Measurements from ENCODE around the gene SLC29A1.
"Not testable (repeated sequence)": the region's sequence is repeated elsewhere in the genome, so short reads cannot be mapped to it uniquely, and the experiment has no call there.

Gene SLC29A1

DNA sequence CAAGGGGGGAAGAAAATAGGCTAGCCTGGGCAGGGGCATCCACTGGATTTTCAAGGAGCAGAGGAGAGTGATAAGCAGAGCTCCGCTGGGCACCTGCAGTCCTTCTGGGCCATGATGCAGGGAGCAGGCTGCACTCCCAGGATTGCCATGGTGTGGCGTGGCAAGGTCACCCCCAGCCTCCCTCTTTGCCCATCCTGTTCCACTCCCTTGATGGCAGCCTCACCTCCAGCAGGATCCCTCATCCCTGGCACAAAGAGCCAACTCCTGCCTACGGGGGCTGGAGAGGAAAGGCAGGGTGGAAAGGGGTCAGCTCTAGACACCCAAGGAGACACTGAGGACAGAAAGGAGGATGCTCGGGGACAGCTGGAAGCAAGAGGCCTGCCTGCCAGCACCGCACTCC is 29.1 kb upstream of the SLC29A1 start:
- no peak for DNase-seq (ENCODE audit: low read depth in 2 of 2)

DNA sequence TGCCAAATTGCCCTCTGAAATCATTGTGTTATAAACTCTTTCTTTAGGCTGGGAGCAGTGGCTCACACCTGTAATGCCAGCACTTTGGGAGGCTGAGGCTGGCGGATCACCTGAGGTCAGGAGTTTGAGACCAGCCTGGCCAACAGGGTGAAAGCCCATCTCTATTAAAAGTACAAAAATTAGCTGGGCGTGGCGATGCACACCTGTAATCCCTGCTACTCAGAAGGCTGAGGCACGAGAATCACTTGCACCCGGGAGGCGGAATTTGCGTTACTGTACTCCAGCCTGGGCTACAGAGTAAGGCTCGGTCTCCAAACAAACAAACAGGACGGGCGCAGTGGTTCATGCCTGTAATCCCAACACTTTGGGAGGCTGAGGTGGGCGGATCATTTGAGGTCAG is 27.0 kb upstream of the SLC29A1 start:
- not testable (repeated sequence) for DNase-seq (ENCODE audit: low read depth in 2 of 2)

DNA sequence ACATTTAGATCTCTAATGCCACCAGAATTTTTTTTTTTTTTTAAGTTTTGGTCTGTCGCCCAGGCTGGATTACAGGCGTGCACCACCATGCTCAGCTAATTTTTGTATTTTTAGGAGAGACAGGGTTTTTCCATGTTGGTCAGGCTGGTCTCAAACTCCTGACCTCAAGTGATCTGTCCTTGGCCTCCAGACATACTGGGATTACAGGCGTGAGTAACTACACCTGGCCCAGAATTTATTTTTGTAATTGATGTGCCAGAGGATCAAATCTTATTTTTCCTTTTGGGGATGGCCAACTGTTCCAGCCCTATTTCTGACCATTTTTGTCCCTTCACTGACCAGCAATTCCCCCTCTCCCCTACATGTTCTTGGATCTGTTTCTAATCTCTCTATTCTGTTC is 24.7 kb upstream of the SLC29A1 start:
- DNase-seq (ENCODE audit: low read depth in 2 of 2), result no peak

DNA sequence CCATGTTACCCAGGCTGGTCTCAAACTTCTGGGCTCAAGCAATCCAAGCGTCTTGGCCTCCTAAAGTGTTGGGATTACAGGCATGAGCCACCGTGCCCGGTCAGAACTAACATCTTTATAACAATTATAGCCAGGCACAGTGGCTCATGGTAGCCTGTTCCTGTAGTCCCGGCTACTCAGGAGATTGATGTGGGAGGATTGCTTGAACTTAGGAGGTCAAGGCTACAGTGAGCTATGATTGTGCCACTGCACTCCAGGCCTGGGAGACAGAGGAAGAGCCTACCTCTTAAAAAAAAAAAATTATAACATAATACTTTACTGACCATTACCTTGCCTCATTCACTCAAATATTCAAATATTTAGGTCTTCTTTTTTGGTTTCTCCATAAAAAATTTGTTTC is 23.5 kb upstream of the SLC29A1 start:
- no peak for DNase-seq (ENCODE audit: low read depth in 2 of 2)

DNA sequence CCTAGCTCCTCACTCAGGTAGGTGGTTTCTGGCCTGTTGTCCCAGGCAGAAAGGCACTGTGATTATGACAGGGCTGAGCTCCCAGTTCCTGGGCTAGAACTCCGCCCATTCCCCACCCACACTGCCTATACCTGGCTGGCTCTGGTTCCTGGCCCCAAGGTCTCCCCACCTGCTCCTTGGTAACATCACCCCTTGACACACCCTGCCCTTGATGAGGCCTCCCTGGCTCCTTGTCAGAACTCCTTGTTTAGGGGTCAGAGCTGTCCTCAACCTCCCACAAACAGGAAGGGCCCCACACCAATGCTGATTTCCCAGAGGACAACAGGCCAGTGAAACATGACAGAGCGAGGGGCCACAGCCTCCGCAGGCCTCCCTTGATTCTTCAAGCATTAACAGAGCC is 22.2 kb upstream of the SLC29A1 start:
- DNase-seq (ENCODE audit: low read depth in 2 of 2), result no peak

DNA sequence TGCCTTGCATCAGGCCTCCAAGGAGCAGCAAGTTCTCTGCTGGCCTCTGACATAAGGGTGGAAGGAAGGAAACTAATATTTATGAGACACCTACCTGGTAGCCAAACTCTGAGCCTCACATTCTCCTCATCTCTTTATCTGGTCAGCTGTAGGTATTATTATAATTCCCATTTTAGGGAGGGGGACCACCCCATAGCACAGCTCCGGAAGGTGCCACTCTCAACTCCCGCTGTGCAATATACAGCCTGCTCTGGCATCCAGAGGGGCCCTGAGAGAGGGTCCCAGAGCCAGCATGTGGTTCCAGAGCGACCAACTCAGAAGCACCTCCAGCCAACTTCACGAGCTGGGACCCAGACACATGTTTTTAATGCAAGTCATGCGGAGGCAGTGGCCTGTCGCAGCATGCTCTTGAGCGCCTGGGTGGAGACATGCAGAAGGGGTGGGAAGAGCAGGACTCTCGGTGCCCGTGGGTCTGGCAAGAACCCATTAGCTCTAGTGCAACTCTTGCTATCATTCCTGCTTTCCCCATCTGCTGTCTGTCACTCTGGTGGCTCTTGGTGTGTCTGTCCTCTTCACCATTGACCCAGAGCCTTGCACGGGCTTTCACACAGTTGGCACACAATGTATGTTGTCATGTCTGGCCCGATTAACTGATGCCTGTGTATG is 21.6 kb upstream of the SLC29A1 start:
- DNase-seq (ENCODE audit: low read depth in 2 of 2), result no peak

DNA sequence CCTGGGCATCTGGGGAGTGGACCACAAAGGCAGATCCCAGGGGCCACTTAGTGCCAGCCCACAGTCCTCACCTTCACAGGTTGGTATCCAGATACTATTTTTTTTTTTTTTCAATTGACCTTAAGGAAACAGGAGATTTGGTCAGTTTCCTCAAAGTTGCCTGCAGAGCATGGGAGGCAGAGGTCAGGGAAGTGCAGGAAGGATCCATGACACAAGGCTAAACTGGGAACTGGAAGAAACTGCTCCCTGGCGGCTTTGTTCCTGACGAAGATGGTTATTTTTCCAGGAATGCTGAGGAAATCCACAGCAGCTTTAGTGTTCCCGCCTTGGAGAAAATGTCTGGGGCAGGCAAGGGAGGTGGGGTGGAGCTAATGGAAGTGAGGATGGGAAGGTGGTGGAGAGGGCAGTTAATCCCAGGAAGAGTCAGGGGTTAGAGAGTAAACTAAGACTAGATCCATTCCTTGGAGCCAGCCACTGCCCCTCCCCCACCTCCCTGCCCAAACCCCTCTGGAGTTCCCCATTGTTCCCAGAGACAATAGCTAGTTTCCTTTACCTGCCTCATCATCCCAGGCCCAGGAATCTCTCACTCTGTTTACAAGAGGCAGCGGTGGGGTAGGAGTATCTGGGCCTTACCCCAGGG is 20.9 kb upstream of the SLC29A1 start:
- DNase-seq (ENCODE audit: low read depth in 2 of 2), result no peak

DNA sequence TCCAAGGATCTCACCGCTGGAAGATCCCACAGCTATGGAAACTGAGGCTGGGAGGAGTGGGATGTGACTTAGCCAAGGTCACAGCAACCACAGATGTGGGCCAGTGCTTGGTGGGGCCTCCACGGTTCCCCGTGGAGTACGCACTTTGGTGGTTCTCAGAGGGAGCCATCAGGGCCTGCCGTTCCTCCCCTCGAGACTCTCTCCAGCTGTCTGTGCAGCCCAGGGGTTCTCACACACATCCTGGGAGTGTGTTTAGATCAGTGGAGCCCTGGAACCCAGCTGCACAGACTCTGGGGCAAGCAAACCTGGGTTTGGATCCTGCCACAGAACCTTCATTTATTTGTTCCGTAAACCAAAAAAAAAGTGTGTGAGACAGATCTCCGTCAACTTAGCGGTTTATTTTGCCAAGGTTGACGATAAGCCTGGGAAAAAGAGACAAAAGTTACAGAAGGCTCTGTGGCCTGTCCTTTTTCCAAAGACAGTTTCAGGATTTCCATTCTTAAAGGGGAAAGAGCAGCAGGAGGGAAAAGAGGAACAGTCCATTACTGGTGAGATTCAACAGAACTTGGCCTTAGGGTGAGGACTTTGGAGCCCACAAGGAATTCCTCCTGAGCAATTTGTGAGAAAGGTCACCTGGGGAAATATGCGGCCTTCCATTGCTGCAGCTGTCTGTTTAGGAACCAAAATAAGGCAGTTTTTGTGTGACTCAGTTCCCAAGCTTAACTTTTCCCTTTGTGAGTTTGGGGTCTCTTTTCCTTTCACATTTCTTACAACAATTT is 20.2 kb upstream of the SLC29A1 start:
- no peak for DNase-seq (ENCODE audit: low read depth in 2 of 2)

DNA sequence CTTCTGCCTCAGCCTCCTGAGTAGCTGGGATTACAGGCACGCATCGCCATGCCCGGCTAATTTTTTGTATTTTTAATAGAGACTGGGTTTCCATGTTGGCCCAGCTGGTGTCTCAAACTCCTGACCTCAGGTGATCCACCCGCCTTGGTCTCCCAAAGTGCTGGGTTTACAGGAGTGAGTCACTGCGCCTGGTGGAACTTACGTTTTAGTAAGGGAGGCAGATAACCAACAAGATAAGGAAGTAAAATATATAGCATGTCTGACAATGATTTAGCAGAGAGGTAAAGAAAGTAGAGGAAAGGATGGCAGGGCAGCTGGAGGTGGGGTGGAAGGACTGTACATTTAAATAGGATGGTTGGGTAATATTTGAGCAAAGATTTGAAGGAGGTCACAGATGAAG is 19.4 kb upstream of the SLC29A1 start:
- no peak for DNase-seq (ENCODE audit: low read depth in 2 of 2)

DNA sequence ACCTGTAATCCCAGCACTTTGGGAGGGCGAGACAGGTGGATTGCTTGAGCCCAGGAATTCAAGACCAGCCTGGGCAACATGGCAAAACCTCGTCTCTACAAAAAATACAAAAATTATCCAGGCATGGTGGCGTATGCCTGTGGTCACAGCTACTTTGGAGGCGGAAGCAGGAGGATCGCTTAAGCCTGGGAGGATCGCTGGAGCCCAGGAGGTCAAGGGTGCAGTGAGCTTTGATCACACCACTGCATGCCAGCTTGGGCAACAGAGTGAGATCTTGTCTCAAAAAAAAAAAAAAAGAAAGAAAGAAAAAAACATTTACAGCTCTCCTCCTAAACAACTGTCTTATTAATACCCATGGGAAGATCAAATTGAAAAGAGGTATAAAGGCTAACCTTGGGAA is 15.4 kb upstream of the SLC29A1 start:
- no peak for DNase-seq (ENCODE audit: low read depth in 2 of 2)

DNA sequence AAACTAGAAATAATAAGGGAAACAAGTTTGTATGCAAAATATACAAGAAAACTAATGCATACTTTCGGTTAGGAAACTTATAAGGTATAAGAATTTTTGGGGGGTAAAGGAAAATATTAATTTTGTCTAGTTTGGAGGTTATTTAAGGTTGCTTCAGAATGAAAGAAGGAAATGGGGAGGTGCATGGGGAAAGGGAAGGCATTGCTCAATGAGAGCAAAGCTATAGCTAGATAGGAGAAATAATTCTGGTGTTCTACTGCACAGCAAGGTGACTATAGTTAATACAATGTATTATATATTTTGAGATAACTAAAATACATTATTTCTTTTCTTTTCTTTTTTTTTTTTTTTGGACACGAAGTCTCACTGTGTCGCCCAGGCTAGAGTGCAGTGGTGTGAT is 12.1 kb upstream of the SLC29A1 start:
- DNase-seq (ENCODE audit: low read depth in 2 of 2), result no peak

DNA sequence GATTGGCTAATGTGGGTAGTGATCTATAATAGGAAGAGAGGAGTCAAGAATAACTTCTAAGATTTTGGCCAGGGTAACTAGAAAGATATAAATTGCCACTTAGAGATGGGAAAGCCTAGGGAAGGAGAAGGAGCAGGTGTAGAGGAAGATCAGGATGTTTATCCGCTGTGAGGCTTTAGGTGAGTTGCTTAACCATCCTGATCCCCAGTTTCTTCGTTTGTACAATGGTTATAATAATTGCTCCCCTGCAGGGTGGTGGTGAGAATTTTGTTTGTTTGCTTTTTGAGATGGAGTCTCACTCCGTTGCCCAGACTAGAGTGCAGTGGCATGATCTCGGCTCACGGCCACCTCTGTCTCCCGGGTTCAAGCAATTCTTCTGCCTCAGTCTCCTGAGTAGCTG is 9.1 kb upstream of the SLC29A1 start:
- no peak for DNase-seq (ENCODE audit: low read depth in 2 of 2)

DNA sequence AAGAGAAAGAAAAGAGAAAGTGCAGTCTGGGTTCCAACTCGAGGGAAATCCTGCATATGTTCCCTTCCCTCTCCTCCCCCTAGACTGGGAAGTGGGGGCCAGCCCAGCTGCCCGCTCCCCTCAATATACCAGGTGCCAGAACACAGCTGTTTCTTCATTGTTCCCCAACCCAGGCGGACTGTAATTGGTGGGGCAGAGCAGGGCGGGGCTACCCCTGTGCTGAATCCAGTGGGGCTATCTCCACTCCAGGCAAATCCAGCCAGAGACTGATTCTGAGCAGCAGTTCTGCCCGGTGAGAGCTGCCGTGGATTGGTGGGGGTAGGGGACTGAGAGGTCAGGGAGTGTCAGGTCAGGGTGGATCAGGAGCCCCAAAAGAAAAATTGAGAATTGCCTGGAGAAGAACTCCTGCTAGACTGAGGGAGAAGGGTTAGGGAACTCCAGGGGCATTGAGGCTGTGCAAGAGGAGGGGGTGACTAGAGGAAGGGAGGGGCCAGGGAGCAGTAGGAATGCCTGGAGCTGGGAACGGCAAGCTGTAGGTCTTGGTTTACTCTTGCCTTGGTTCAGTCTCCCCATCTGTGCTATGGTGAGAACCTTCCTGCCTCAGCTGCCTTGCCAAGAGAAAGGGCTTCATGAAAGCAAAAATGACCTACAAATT is 6.6 kb upstream of the SLC29A1 start, which contains the start of gene MYMX:
Gene MYMX, plus strand, starts transcription at position 250 of the 655 bp plus-strand sequence. CDS start 546 bp downstream, outside the sequence.
- no peak for DNase-seq (ENCODE audit: low read depth in 2 of 2)

DNA sequence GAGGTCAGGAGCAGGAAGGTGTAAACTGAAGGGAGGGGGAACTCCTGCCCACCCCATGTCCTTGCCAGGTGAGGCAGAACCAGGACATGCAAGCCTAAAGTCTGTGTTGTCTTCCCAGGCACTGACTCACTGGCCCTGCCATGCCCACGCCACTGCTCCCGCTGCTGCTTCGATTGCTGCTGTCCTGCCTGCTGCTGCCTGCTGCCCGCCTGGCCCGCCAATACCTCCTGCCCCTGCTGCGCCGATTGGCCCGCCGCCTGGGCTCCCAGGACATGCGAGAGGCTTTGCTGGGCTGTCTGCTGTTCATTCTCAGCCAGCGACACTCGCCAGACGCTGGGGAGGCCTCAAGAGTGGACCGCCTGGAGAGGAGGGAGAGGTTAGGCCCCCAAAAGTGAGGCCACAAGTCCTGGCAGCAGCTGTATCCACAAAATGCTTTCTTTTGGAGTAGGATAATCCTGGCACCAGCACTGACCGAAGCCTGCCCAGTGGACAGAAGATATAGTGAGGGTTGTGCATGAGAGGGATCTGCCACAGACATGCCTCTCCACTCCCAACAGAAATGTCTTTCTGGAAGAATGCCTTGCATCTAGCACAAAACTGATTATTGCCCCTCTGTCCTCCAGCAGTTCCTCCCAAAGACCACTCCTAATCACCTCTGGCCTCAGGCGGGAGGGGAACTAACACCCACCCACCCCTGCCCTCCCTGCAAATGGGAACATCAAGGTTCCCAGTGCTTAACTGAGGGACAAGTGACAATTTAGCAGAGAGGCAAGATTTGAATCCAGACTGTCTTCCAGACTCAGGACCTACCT is 5.9 kb upstream of the SLC29A1 start:
- no peak for DNase-seq (ENCODE audit: low read depth in 2 of 2)

DNA sequence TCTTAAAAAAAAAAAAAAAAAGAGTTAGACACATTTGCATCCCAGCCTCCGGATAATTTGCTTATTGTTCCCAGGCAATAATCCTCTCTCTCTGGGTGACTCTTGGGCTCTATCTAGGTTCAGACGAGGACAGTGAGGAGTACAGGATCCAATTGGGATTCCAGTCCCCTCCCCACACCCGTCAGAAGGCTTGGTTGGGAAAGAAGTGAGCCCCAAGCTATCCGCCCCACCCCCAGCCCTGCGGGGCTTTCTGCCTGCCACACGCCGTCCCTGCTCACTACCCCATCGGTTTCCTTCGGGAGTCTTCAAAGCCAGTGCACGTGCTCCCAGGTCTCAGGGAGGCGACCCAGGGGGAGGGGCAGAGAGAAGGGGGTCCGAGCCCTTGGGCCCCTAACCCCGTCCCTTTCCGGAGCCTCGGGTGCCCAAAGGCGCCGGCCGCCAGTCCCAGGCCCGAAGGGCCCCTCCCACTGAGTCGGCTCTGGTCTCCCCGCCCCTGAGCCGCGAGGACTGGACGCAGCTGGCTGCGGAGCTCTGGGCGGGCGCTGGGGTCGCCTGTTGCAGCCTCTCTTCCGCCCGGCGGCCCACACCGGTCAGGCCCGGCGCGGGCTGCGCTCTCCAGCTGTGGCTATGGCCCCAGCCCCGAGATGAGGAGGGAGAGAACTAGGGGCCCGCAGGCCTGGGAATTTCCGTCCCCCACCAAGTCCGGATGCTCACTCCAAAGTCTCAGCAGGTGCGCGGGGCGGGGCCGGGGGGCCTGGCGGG is 4.2 kb upstream of the SLC29A1 start:
- no peak for DNase-seq (ENCODE audit: low read depth in 2 of 2)

DNA sequence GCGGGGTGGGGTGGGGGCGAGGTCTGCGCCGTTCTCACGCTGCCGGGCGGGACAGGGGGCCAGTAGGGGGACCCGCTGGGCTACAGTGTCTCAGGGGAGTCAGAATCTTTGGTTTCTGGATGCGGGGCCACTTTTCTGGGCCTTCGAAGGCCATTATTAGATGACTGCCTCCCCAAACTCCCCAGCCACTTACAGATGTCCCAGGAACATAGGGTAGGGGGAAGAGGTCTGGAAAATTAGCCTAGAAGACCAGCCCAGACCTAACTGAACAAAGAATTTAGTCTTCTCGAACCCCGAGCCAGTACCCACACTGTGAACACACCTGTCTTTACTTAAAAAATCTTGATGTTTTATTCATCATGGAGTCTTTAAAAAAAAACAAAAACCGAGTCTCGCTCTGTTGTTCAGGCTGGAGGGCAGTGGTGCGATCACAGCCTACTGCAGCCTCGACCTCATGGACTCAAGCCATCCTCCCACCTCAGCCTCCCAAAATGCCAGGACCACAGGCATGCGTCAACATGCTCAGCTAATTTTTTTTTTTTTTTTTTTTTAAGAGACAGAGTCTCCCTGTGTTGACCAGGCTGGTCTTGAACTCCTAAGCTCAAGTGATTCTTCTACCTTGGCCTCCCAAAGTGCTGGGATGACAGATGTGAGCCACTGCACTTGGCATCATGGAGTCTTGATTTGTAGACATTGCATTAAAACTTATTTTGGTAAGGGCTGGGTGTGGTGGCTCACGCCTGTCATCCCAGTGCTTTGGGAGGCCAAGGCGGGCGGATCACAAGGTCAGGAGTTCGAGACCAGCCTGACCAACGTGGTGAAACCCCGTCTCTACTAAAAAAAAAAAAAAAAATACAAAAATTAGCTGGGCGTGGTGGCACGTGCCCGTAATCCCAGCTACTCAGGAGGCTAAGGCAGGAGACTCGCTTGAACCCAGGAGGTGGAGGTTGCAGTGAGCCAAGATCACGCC is 3.3 kb upstream of the SLC29A1 start:
- no peak for DNase-seq (ENCODE audit: low read depth in 2 of 2)

DNA sequence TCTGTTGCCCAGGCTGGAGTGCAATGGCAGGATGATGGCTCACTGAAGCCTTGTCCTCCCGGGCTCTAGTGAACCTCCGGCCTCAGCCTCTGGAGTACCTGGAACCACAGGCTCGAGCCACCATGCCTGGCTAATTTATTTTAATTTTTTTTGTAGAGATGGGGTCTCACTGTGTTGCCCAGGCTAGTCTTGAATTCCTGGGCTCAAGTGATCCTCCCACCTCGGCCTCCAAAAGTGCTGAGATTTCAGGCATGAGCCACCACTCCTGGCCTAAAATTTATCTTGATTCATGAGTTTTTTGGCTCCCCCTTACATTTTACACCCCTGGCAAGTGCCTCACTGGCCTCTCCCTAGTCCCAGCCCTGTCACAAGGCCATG is 2.5 kb upstream of the SLC29A1 start:
- no peak for DNase-seq (ENCODE audit: low read depth in 2 of 2)

DNA sequence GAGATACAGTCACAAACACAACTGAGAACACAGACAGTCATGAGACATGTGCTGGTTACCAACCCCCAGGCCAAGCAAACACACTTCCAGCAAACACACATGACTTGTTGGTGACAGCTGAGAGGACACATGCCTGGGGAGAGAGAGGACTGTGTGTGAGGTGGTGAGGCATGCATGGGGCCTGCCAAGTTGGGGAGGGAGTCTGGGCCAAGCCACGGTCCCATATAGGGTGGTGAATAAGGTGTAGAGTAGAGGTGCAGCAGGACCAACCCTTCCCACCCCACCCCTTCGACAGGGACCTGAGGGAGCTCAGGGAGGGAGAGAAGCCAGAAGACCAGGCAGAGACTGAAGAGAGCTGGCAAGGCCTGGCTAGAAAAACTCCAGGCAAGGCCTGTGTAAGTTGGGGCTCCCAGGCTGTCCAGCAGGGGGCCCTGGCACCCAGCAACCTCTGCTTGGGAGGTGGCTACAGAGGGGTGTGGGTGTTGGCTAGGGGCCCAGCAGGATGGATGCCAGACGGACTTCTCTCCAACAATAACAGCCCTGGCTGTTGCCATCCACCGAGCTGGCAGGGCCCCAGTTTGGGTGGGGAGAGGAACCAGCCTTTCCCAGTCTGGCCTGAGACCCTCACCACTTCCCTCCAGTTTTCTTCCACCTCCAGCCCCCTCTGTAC is 2.0 kb upstream of the SLC29A1 start:
- DNase-seq (ENCODE audit: low read depth in 2 of 2), result peak; percentile 68 to 69

DNA sequence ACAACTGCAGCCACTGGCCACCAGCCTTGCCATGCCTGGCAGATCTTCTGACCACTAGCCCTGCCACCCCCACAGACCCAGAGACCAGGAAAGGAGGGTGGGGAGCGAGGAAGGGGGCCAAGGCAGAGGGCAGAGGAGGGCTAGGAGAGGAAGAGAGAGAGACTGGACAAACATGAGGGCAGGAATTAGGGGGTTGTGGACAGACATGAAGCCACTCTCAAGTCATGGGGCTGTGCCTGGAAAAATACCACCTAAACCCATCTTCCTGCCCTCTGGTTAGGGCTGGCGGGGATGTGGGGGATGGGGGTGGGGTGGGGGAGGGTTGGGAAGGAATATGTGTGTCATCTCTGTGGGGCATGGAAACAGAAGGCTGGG is 1.4 kb upstream of the SLC29A1 start:
- no peak for DNase-seq (ENCODE audit: low read depth in 2 of 2)
